Caco-2 (cell line): ENCODE data around the gene LRPPRC. TPM values are rescaled to one million over a fixed set of nuclear protein-coding genes. Genes with fewer than 3 reads are reported as not detected.

Source experiments
- BruUV-seq: library from RNA; stranded (reverse); fragments of 400-500 nt; replicated peaks from 2 replicates; lab custom pipeline; 2021; lab: Mats Ljungman, UMichigan
- CTCF ChIA-PET: fragments of 300-600 bp; sonication (Branson Sonifier 250); formaldehyde crosslinking; loops from one replicate; lab custom pipeline; 2022; ENCODE audit warnings: antibody characterized with exemption; lab: Charles Lee
- POLR2A ChIA-PET: fragments of 300-600 bp; sonication (Branson Sonifier 250); formaldehyde crosslinking; loops from one replicate; lab custom pipeline; 2022; ENCODE audit warnings: antibody characterized with exemption; lab: Charles Lee
- DNase-seq, 2 experiments: peaks; one replicate each; pipeline versions ENCODE4 v3.0.0 to v3.0.0-alpha.2; 2020 to 2022
- H3K27me3 ChIP-seq: replicated peaks from 2 replicates; pipeline ENCODE4 v1.6.0; 2011; ENCODE audit warnings: low read length; ENCODE audit not compliant: control insufficient read depth, insufficient read depth
- H3K36me3 ChIP-seq: 2 replicates; pipeline ENCODE4 v1.5.1; 2011; ENCODE audit warnings: low read length; ENCODE audit not compliant: control insufficient read depth, insufficient read depth
- H3K4me1 ChIP-seq: fragments of 250-450 bp; sonication (Bioruptor Pico); 2 replicates; pipeline ENCODE4 v1.5.1; 2020; ENCODE audit warnings: mild to moderate bottlenecking
- H3K4me3 ChIP-seq: 2 replicates; pipeline ENCODE4 v1.5.1; 2011; ENCODE audit warnings: low read depth, mild to moderate bottlenecking, control low read depth, low read length
- H3K9me3 ChIP-seq: fragments of 250-450 bp; sonication (Bioruptor Pico); 2 replicates; pipeline ENCODE4 v1.5.1; 2020; ENCODE audit warnings: mild to moderate bottlenecking, moderate library complexity
- H3K27ac Mint-ChIP-seq: one replicate; pipeline ENCODE4 v1.8.0; 2022; ENCODE audit warnings: mixed read lengths; ENCODE audit not compliant: unreplicated experiment
- H3K27me3 Mint-ChIP-seq: one replicate; pipeline ENCODE4 v1.8.0; 2022; ENCODE audit warnings: mixed read lengths; ENCODE audit not compliant: insufficient read depth, unreplicated experiment
- H3K36me3 Mint-ChIP-seq: one replicate; pipeline ENCODE4 v1.8.0; 2022; ENCODE audit warnings: mild to moderate bottlenecking, mixed read lengths; ENCODE audit not compliant: insufficient read depth, unreplicated experiment
- H3K4me1 Mint-ChIP-seq: one replicate; pipeline ENCODE4 v1.8.0; 2022; ENCODE audit warnings: low read depth, mixed read lengths; ENCODE audit not compliant: unreplicated experiment
- H3K4me3 Mint-ChIP-seq: one replicate; pipeline ENCODE4 v1.8.0; 2022; ENCODE audit warnings: mild to moderate bottlenecking, moderate library complexity, mixed read lengths; ENCODE audit not compliant: unreplicated experiment
- H3K9me3 Mint-ChIP-seq: one replicate; pipeline ENCODE4 v1.8.0; 2022; ENCODE audit warnings: mixed read lengths; ENCODE audit not compliant: unreplicated experiment
- CTCF ChIP-seq, 2 experiments: fragments of 200-600 bp in 1 of 2; IDR thresholded peaks; 1 replicate in 1 of 2; 2 replicates in 1 of 2; pipeline versions ENCODE4 v1.5.1 to v1.8.0; 2011 to 2022; ENCODE audit warnings: antibody characterized with exemption in 1 of 2, control low read depth in 1 of 2, inconsistent platforms in 1 of 2, low read depth in 1 of 2, low read length in 1 of 2, mild to moderate bottlenecking in 1 of 2, moderate library complexity in 1 of 2; ENCODE audit not compliant: insufficient read depth in 1 of 2, severe bottlenecking in 1 of 2, unreplicated experiment in 1 of 2
- intact Hi-C: fragments of 100-400 bp; cut with micrococcal nuclease; formaldehyde crosslinking; loops from one replicate; pipeline ENCODE4 v1.10.0; 2022; ENCODE audit not compliant: unreplicated experiment
- total RNA-seq: library from RNA; stranded (reverse); gene quantifications from 2 replicates; pipeline ENCODE4 v1.2.3, GENCODE V29; 2022

Gene LRPPRC
- total RNA-seq, 1 experiment from 2014 or later: 242 TPM

GRCh38 chr2:43897492-43897891, 98.3 kb downstream of the LRPPRC start:
- Histone ChIP-seq H3K27me3 (no peaks in the 10 kb centered on the region), H3K4me1 (no peaks in the 10 kb centered on the region), H3K36me3 (peaks cover 1% of the 10 kb centered on the region), H3K9me3 (no peaks in the 10 kb centered on the region), H3K4me3 (no peak overlapping the region)
- H3K36me3 Mint-ChIP-seq: peaks cover 79% of the 10 kb centered on the region
- CTCF ChIA-PET: interaction anchor here (1.0 kb wide), 1 partner anchor 20 kb away, joined by 3 read pairs; no protein-coding TSS in a partner anchor
- H3K27ac Mint-ChIP-seq: no peak overlapping the region
- H3K4me3 Mint-ChIP-seq: no peak overlapping the region
- no peak for TF ChIP-seq CTCF (IDR thresholded peaks at IDR 0.05; ENCODE audit: insufficient read depth in 1 of 2, low read depth in 1 of 2, low read length in 1 of 2, severe bottlenecking in 1 of 2, unreplicated experiment in 1 of 2)
- POLR2A ChIA-PET: no interaction called here
- no peaks in the 10 kb centered on the region for H3K27me3 Mint-ChIP-seq
- H3K9me3 Mint-ChIP-seq: no peaks in the 10 kb centered on the region
- intact Hi-C loops: no loop called here
- H3K4me1 Mint-ChIP-seq: no peaks in the 10 kb centered on the region
- no TSS peak for BruUV-seq
- no peak for DNase-seq

GRCh38 chr2:43896906-43897305, 98.9 kb downstream of the LRPPRC start:
- ChIA-PET CTCF (no interaction called here), POLR2A (no interaction called here)
- no peaks in the 10 kb centered on the region for H3K27me3 Mint-ChIP-seq
- H3K4me3 Mint-ChIP-seq: no peak overlapping the region
- H3K27ac Mint-ChIP-seq: no peak overlapping the region
- Histone ChIP-seq H3K4me1 (no peaks in the 10 kb centered on the region), H3K36me3 (peaks cover 1% of the 10 kb centered on the region), H3K27me3 (no peaks in the 10 kb centered on the region), H3K9me3 (no peaks in the 10 kb centered on the region), H3K4me3 (no peak overlapping the region)
- intact Hi-C loops: no loop called here
- no peak for TF ChIP-seq CTCF (IDR thresholded peaks at IDR 0.05; ENCODE audit: insufficient read depth in 1 of 2, low read depth in 1 of 2, low read length in 1 of 2, severe bottlenecking in 1 of 2, unreplicated experiment in 1 of 2)
- no peaks in the 10 kb centered on the region for H3K4me1 Mint-ChIP-seq
- BruUV-seq: no TSS peak
- DNase-seq: no peak
- no peaks in the 10 kb centered on the region for H3K9me3 Mint-ChIP-seq
- H3K36me3 Mint-ChIP-seq: peaks cover 82% of the 10 kb centered on the region

GRCh38 chr2:43894743-43895142, 101.0 kb downstream of the LRPPRC start:
- H3K9me3 Mint-ChIP-seq: no peaks in the 10 kb centered on the region
- H3K27me3 ChIP-seq: no peaks in the 10 kb centered on the region
- H3K4me3 ChIP-seq: no peak overlapping the region
- POLR2A ChIA-PET: no interaction called here
- H3K4me3 Mint-ChIP-seq: no peak overlapping the region
- no peak overlapping the region for H3K27ac Mint-ChIP-seq
- no peaks in the 10 kb centered on the region for H3K27me3 Mint-ChIP-seq
- CTCF ChIA-PET: no interaction called here
- H3K9me3 ChIP-seq: no peaks in the 10 kb centered on the region
- BruUV-seq: no TSS peak
- no peaks in the 10 kb centered on the region for H3K4me1 ChIP-seq
- intact Hi-C loops: no loop called here
- TF ChIP-seq CTCF (IDR thresholded peaks at IDR 0.05; ENCODE audit: insufficient read depth in 1 of 2, low read depth in 1 of 2, low read length in 1 of 2, severe bottlenecking in 1 of 2, unreplicated experiment in 1 of 2): no peak
- H3K36me3 Mint-ChIP-seq: peaks cover 88% of the 10 kb centered on the region
- no peak for DNase-seq
- no peaks in the 10 kb centered on the region for H3K4me1 Mint-ChIP-seq
- peaks cover 1% of the 10 kb centered on the region for H3K36me3 ChIP-seq
